Choroid plexus epithelial cell (primary cell): Measurements from ENCODE around the gene MBD3.

ENCODE experiments used
- DNase-seq: peaks from one replicate; pipeline ENCODE4 v3.0.0-alpha.2; 2010; ENCODE audit warnings: low read depth
- H3K4me3 ChIP-seq: 2 replicates; pipeline ENCODE4 v1.5.1; 2011; ENCODE audit warnings: low read depth, mild to moderate bottlenecking, control low read depth, low read length, moderate library complexity
- CTCF ChIP-seq: conservative IDR thresholded peaks from 2 replicates; pipeline ENCODE4 v1.5.1; 2011; ENCODE audit warnings: low read depth, mild to moderate bottlenecking, control low read depth, inconsistent platforms, low read length, moderate library complexity

The MBD3 gene

GRCh38 chr19:1587872-1588271 is 4.8 kb downstream of the MBD3 start:
- no peak for TF ChIP-seq CTCF
- H3K4me3 ChIP-seq: no peak overlapping the region
- DNase-seq: no peak

GRCh38 chr19:1585243-1585580 is 7.5 kb downstream of the MBD3 start:
- TF ChIP-seq CTCF: no peak
- H3K4me3 ChIP-seq: no peak overlapping the region
- no peak for DNase-seq

- no peak for DNase-seq
- H3K4me3 ChIP-seq: no peak overlapping the region
- TF ChIP-seq CTCF: no peak
Measured at GRCh38 chr19:1584500-1585242, 8.0 kb downstream of the MBD3 start.

GRCh38 chr19:1582201-1582600 is 10.5 kb downstream of the MBD3 start:
- TF ChIP-seq CTCF: no peak
- H3K4me3 ChIP-seq: no peak overlapping the region

GRCh38 chr19:1580957-1581356 is 11.7 kb downstream of the MBD3 start:
- H3K4me3 ChIP-seq: no peak overlapping the region
- no peak for DNase-seq
- no peak for TF ChIP-seq CTCF

More at GRCh38 chr19:1582201-1582600, 10.5 kb downstream of the MBD3 start:
- DNase-seq: no peak

- TF ChIP-seq CTCF: no peak
- H3K4me3 ChIP-seq: no peak overlapping the region
- DNase-seq: no peak
Measured at GRCh38 chr19:1580382-1580781, 12.3 kb downstream of the MBD3 start.

- no peak for TF ChIP-seq CTCF
- no peak for DNase-seq
- H3K4me3 ChIP-seq: no peak overlapping the region
Measured at GRCh38 chr19:1579222-1579621, 13.4 kb downstream of the MBD3 start.
